GM19463 (cell line): ENCODE data around the gene RANBP17.
"Not testable (repeated sequence)": the region's sequence is repeated elsewhere in the genome, so short reads cannot be mapped to it uniquely, and the experiment has no call there.

Experiments used
- ATAC-seq: cut with Tn5 transposase; IDR thresholded peaks from one replicate; pipeline ENCODE4 v1.9.1; 2021; ENCODE audit warnings: mild to moderate bottlenecking, moderate library complexity; ENCODE audit not compliant: unreplicated experiment

RANBP17 gene

DNA sequence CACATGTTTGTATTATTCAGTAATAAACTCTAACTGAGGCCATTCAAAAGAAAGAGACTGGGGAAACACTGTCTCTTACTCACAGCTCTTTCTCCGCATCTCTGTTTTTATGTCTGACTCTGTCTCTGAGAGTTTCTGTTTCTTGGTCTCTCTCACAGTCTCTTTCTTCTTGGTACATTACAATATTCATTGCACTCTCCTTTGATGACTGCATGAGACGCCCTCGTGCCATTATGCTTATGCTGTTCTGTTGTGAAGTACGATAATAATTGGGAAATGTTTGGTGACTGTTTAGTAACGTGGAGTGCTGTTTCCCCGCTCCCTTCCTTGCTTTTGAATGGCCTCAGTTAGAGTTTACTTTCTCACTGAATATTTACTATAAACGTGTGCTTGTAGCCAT lies 421.9 kb downstream of the RANBP17 start:
- ATAC-seq: no peak

DNA sequence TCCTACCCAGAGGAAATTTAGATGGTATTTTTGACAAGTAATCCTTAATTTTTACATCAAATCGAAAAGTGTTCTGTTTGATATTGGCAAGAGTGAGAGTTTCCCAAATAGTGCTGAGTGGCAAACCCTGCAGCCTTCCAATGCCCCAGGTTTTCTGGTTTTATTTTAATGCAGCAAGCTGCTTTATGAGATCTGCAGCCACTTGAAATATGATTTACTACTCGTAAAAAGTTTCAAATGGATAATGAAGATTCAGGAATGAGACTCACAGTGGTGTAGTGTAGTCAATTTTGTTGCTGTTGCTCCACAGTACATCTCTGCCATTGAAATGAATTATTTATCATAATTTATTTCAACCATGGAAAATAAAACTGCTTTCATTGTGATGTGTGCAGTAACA lies 423.6 kb downstream of the RANBP17 start:
- no peak for ATAC-seq

DNA sequence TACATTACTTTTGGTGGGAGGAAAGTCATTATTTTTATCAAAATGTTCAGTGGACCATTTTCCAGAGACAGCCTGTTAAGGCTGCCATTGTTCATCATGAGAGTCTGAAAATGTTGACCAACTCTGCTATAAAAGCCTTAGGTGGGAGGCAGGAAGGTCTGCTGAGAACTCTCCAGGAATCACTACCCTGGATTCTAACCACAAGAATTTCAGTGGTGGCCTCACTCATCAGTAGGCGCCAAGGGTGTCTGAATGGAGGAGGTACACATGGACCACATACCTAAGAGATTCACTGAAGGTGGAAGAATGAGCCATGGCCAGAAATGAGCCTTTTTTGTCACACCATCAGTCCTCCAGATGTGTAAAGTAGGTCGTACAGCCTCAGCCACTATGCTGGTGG lies 426.2 kb downstream of the RANBP17 start:
- no peak for ATAC-seq

DNA sequence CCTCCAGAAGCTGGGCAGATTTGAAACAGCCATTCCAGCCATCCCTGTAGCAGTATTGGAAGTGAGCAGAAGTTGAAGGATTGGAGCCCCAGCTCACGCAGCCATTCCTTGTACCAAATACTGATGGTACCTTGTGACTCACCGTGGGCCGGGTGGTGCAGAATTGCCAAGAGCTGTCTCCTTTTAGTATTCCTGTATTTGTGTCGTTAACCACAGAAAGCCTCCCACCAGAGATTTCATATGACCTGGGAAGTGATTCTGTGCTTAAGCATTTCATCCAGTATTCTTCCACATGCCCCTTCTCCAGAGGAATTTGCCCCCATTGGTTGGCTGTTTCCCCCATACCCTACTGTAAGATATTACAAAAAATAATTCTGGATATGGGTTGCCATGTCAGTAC lies 429.6 kb downstream of the RANBP17 start:
- ATAC-seq: no peak

DNA sequence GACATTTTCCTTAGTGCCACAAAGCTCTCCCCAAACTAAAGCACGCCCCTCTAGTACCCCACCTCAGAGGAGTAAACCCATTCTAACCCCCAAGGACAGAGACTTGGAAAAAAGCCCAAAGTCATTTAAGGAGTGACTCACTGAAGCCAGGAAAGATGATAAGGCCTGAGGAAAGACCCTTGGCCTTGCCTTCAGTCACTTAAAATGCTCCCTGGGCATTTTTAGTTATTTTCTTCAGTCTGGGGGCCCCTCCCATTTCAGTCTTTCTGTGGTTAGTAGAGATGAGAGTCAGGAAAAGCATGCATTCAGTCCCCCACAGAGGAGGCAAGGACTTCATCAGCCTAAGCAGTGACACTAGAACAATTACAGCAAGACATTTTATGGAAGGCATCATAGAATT lies 433.5 kb downstream of the RANBP17 start:
- ATAC-seq: no peak

DNA sequence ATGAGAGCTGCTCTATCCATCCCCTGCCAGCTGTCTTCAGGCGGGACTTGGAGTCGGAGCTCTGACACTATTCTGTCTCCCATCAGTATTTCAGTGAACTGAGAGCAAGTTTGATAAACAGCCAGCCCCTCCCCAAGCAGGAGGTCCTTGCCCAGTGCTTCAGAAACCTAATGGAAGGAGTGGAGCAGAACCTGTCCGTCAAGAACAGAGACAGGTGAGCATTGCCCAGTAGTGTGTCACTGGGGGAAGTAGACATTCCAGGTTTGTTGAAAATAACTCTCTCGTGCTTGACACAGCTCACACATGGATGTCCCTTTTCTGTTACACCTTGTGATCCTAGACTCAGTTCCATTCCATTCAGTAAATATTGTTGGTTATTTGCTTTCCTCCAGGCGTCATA lies 434.0 kb downstream of the RANBP17 start:
- no peak for ATAC-seq

DNA sequence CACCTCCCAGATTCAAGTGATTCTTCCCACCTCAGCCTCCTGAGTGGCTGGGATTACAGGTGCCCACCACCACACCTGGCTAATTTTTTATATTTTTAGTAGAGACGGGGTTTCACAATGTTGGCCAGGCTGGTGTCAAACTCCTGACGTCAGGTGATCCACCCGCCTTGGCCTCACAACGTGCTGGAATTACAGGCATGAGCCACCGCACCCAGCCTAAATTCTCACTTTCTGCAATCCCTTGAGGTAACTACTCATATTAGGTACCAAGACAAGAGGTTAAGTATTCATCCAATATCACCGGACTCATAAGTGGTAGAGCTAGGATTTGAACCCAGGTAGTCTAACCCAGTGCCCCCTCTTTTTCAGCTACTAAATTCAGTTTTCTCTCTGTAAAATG lies 436.1 kb downstream of the RANBP17 start:
- ATAC-seq: not testable (repeated sequence)

DNA sequence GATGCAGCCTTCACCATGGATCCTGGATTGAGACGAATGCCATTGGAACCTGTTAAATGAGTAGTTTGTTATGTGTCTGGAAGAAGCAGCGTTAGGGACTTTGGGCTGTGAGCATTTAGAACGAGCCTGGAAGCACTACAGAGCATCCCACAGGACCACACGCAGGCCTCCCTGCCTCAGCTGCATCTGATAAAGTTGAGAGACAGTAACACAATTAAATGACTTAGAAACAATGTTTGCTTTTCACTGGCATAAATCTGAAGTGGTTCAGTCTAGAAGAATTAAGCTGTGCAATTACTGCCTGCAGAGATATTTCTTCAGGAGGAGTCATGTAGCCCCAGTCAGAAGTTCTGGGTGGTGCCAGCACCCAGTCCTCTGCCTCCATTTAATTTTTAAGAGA lies 437.4 kb downstream of the RANBP17 start:
- ATAC-seq: no peak

DNA sequence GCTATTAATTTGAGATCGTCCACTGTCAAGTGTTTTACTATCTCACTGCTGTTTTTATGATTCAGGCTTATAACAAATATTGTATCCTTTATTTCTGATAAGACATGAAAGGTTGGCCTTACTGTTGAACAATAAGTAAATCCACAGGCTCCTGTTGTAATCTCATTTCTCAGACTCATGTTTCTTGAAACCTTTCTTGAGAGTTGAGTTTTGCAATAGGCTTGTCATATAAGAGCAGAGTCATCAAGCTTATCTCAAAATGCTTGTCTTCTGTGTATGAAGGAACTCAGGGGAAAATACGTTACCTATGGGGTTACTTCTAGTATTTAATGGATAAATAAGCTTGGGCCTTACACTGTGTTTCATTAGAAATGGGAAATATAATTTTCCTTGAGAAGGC lies 438.0 kb downstream of the RANBP17 start:
- ATAC-seq: no peak

DNA sequence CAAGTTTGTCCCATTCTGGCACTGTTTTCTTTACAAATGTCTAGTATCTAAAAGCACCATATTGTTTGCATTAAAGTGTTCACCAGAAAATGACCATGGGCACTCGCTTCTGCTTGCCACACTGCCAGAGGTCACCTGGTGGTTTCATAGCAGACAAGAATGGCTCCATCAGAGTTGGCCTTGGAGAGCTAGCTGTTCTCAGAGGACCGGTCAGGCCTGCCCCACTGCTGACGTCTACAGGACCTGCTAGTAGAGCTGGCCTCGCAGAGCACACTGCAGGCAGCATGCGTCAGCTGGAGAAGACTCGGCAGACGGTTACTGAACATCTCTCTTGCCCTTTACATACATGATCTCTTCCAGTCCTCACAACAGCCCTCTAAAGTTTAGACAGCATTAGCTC lies 438.5 kb downstream of the RANBP17 start:
- ATAC-seq: no peak

DNA sequence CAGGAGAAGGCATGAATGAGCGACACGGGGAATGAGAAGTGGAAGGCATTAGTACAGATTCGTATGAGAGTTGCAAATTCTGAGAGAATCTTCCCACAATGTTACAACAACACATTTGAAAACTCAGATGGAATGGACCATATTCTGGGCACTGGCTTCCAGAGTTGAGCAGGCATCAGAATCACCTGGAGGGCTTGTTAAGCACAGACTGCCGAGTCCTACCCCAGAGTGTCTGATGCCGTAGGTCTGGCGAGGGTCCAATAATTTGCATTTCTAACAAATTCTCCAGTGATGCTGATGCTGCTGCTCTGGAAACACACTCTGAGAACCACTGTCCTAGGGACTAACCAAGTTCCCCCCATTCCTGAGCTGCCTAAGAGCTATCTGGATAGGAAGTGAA lies 444.3 kb downstream of the RANBP17 start:
- ATAC-seq: no peak

DNA sequence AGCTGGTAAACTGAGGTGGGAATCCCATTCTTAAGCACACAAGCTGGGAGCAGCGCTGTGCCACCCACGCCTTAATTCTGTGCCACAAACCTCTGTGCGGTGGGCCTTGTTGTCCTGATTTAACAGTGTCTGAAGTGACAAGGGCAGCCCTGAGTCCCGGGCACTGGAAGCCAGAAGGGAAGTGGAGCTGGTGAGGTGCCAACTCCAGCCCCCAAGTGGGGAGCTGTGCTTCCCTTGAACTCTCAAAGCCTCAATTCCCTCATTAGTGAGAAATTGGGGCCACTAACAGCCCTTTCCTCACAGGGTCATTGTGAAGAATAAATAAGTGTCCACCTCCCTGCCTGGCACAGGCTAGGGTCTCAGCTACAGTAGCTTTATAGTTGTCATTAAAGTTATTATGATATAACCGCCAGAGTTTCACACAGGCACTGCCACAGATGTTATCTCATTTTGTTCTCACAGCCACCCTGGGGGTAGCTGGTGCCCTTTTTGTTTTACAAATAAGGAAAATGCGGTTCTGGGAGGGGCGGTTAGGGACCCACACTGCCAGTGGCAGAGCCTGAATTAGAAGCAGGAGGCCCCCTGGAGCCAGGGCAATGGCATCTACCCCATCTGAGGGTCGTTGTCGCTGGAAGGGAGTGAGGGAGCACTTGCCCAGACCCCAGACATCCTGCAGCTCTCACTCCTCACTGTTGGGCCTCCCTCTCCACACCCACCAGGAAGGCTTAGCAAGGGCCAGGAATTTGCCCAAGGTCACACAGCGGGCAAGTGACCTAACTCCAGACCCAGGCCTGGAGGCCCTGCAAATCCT lies 445.2 kb downstream of the RANBP17 start:
- ATAC-seq: no peak

DNA sequence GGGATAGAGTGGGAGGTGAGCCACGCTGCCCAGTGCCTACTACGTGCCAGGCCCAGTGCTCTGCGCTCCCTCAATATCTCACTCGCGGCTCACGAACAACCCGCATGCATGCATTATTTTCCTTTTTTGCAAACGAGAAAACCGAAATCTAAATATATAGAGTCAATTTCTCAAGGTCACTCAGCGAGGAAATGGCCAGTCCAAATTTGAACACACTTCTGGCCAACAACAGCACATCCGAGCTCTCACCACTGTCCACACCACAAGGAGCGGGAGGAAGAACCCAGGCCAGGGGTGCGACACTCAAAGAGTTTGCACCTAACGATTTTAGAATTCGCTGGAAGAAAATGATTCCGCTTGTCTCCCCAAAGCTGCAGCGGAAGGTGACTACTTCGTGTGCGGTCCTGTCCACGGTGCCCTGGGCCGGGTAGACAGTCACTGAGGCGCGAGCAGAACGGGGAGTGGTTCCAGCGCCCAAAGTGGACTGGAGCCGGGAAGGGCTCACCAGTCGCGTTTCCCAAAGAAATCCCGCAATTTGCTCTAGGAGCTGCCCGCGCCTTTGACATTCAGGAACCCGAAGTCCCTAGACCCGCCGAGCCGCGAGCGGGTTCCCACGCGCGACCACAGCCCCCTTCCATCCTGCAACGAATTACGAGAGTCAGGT lies 446.1 kb downstream of the RANBP17 start:
- no peak for ATAC-seq

DNA sequence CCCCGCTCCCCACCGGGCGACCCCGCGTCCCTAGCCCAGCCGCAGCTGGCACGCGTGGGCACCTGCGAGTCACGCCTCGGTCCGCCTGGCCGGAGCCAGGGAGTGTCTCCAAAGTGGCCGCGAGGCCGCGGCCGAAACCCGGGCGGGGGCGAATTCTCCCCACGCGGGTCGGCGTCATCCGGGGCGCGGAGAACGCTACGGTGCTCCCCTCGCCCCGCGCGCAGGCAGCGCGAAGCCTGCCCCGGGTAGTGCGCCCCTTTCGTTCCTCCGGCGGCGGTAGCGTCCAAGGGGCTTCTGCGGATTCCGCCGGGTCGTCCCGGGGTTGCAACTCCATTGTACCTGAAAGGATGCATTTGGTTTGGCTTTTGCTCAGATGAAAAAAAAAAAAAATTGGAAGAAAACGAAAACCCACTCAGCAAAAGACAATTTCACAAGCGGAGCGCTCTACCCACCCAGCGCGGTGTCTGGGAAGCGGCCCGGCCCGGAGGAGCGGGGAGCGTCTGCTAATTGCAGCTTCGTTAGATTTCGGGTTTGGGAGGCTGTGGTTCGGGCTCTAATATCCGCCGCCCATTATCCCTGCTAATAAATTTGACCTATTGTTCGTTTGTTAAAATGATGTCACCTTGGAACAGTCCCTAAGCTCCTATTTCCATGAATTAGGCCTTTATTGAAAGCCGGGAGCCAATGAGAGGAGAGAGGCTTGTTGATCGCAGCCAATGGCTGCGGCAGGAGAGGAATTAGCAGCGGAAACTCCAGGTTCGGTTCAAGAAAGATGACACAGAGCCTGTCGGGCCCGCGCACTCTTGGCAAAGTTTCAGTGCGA lies 446.8 kb downstream of the RANBP17 start, which contains the start of gene TLX3:
TLX3 (plus strand) TSS at position 796 of the 823 bp plus-strand sequence. CDS start 118 bp downstream, outside the sequence.
- ATAC-seq: no peak

DNA sequence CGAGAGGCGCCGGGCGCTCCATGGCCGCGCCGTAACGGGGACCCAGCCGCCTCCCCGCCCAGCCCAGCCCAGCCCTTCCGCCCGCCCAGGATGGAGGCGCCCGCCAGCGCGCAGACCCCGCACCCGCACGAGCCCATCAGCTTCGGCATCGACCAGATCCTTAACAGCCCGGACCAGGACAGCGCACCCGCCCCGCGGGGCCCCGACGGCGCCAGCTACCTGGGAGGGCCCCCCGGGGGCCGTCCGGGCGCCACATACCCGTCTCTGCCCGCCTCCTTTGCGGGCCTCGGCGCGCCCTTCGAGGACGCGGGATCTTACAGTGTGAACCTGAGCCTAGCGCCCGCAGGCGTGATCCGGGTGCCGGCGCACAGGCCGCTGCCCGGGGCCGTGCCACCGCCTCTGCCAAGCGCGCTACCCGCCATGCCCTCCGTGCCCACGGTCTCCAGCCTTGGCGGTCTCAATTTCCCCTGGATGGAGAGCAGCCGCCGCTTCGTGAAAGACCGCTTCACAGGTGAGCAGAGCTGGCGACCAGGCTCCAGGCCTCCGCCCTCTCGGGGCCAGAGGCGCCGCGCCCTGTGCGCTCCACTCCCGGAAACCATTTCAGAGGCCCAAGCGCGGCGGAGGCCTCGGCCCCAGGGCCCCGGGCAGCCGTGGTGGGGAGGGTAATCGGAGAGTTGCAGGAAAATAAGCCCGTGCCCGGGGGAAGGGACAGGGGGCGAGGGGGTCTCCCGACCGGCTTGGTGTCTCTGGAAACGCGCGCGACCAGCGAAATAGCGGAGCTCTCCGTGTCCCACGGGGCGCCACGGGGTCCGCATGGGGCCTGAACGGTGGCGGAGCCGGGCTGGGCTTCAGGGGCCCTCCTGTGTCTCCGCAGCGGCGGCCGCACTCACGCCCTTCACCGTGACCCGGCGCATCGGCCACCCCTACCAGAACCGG lies 447.7 kb downstream of the RANBP17 start:
- ATAC-seq: no peak

DNA sequence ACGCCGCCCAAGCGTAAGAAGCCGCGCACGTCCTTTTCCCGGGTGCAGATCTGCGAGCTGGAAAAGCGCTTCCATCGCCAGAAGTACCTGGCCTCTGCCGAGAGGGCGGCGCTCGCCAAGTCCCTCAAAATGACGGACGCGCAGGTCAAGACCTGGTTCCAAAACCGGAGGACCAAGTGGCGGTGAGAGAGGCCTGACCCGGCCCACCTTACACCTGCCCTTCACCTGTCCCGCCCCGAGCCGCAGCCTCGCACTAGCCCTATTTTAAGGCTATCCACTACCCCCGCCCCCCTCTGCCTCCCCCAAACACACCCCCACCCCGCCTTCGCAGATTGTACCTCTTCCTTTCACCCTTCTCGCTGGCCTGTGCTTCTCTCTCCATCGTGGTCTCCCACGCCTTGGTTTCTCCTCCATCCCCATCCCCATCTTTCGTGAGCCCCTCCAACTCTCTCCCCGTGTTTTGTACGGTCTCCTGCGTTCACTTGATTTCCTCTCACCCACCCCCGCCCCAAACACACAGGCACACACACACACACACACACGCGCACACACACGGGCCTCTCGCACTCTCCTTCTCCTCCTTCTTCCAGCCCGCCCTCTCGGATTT lies 448.5 kb downstream of the RANBP17 start:
- ATAC-seq: no peak

DNA sequence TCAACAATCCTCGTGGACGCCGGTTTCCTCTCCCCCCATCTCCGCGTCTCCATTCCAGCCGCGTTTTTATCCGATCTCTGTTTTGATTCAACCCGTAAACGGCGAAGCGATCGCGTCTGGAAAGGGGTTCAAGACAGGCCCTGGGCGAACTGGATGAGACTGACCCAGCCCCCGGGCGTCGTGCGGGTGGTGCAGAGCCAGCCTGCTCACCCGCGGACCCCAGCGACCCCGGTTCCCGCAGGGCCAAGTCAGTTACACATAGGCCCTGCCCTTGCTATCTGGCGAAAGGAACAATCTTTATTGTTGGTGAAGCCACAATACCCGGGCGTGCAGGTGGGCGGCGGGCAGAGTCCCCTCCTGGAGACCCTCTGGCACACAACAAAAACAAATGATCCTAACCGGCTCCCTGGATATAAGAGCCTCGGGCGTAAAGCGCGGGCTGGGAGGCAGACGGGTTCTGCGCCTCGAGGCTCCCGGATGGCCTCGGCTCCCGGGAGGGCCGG lies 449.1 kb downstream of the RANBP17 start:
- ATAC-seq: no peak

DNA sequence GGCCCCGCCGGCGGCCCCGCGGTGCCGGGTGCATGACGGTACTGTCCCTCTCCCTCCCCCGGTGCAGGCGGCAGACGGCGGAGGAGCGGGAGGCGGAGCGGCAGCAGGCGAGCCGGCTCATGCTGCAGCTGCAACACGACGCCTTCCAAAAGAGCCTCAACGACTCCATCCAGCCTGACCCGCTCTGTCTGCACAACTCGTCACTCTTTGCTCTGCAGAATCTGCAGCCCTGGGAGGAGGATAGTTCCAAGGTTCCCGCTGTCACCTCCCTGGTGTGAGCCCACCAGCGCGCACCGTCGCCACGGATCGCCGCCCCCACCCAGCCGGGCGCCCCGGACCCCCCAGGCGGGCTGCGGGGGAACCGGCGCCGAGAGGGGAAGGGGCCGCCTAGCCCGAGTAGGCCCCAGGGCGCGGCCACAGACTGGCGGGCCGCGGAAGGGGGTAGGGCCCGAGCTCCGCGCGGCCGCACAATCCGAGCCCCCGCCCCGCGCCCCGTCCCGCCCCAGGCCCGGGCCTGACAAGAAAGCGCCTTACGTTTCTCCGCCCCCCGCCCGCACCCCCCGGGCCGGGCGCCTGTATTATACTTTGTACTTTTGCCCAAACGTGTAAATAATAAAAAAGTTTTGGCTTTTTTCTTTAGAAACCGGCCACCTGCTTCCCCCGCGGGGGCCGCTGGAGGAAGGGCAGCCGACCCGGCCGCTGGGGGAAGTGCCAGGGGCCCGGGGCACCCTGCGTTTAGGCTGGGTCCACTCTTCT lies 449.7 kb downstream of the RANBP17 start:
- ATAC-seq: no peak
